ENCODE data around the gene SMIM23.

Gene SMIM23

DNA sequence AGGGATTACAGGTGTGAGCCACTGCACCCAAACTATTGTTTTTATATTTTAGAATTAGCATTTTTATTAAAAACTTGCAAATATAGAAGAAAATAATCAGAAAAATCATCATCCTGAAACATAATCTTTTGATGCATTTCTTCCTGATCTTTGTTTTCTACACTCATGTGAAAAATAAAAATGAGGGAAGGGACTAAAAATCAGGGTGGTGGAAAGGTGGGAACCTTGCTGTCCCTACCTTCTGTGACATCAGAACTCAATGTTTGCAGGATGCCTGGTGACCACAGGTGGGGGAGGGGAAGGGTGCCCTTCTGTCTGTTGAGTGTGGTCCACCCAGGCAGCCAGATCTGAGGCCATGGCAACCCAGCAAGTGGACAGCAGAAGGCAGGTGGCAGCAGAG is at the start of gene SMIM23:
Gene SMIM23 (plus strand): TSS at position 301 of the 400 bp plus-strand sequence. CDS start 55 bp downstream, at position 356.
- no peak for DNase-seq

DNA sequence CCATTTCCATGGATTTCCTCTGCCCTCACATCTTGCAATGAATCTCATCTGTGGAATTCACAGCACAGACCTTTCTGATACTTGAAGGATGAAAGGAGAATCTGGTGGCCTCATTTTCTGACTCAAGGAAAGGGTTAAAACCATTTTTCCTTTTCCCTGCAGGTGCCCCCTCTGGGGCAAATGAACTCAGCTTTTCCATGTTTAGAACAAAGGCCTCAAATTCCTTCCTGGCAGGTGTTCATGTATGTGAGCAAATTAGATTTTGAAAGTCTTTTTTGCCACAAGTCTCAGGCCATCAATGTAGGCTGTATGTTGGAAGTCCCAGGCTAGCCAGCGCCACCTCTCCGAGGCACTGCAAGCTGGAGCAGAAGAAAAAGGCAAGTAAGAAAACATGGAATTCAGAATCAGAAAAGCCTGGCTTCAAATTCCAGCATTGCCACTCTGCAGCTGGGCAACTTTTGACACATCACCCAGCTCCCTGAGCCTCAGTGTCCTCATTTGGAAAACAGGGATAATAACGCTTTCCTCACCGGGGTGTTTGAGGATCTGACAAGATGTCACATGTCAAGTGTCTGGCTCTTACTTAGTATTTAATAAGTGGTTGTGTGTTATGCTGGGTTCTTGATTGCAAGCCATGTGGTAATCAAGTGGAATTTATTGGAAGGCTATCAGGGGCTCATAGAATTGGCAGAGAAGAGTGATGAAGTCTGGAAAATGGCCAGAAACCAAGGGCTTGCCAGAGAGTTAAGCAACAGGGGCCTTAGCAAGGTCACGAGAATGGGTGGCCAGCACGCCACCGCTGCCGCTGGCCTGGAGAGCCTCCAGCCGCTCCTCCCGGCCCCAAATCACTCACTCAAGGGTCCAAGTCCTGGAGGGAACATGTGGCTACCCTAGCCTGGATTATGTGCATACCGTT is 48.4 kb upstream of the SMIM23 start:
- peak in 1 of 2 experiments; percentile 53 for DNase-seq

DNA sequence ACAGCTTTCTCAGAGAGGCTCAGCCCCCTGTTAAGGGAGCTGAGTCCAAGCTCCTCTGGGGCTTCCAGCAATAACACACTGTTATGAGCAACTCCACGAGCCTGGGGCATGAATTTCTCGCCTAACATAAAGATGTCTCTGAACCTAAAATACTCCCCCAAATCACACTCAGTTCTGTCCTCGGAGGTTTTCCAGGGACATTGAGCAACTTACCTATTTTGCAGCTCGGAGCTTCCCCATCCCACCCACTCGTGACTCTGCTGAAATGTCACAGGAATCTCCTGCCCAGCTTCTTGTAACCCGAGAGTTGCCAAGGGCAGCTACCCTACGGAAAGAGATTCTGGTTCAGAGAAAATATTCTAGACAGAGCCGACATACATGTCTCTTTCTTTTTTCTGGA is 47.1 kb upstream of the SMIM23 start:
- DNase-seq = no peak

DNA sequence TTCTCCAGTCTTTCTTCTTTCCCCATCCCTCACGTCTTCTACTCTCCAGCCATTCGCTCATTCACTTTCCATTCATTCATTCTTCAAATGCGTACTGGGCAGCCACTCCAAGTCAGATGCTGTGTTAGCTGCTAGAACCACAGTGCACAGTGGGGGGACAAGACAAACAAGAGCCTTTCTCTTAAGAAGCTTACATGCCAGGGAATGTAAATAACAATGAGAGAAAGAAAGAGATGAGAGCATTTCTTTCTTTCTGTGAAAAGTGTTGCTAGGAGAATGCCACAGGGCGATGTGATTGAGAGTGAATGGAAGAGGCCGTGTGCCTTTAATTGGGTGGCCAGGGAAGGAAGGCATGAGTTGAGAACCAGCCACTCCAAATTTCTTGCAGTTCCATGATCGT is 46.3 kb upstream of the SMIM23 start:
- DNase-seq = no peak

DNA sequence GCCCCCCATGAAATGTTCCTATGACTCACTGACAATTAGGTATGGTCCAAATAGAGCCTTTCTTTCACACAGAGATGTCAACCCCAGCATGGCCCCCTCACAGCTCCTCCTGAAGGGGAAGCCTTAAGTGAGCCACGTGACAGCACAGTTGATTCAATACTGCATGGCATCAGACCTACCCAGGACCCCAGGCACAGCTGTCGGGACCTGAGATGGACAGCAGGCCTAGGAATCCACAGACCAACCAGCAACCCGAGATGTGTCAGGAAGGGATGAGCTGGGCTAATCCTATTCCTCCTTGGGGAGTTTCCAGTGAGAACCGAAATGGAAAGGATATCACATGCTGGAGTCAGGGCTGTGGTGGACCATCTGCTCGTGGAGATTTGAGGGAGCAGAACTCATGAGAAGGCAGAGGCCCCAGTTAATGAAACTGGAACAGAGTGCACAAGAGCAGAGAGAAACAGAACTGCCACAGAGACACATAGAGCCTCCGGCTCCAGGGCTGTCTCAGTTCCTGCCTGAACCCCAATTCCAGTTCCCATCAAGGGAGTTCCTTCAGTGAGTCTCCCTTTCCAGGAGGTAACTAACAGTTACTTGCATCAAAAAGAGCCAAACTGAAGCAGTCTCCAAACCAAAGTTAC is 42.1 kb upstream of the SMIM23 start:
- DNase-seq = no peak

DNA sequence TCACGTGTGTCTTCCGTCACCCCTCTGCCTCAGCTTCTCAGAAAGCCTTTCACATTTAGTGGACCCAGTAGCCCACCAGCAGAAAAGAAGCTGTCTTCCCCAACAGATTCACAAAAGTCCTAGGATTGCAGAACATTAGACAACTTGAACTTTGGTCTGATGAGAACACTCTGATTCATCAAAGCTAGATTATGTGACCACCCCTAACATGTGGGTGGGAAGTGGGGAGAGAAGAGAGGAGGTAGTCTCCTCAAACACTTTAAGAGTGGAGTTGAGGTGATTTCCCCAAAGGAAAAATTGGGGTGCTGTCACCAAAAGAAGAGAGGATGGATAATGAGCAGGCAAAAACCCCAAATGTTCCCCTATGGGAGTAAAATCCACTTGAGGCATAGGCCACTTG is 41.4 kb upstream of the SMIM23 start:
- DNase-seq = no peak

DNA sequence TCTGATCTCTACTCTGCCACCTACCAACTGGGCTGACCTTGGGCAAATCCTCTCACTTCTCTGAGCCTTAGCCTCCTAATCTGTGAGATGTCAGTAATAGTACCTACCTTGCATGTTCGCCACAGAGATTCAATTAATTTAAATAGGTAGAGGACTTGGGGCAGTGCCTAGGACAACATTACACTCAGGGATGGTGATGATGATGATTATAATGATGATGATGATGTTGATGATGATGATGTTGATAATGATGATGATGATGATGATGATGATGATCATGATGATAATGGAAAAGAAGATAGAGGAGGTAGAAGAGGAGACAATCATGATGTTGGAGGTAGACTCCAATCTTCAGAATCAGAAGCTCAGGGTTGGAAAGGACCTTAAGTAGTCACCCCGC is 40.7 kb upstream of the SMIM23 start:
- DNase-seq = no peak

DNA sequence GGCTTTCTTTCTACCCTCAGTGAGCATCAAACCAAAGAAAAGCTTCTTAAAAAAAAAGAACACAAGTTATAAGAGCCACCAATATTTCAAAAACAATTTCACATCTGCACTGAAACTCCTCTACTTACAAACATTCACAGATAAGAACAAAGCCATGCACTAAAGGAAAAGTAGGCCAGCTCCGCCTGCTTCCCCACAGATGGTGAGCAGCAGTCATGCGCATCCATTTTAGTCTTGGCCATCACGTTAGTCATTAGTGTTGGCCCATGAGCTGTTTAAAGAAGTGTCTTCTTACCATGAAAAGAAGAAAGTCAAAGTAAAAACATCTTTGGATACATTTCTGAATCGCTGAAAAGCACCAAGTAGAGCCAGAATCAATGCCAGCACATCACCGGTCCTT is 40.0 kb upstream of the SMIM23 start:
- peak in 1 of 2 experiments; percentile 49 for DNase-seq

DNA sequence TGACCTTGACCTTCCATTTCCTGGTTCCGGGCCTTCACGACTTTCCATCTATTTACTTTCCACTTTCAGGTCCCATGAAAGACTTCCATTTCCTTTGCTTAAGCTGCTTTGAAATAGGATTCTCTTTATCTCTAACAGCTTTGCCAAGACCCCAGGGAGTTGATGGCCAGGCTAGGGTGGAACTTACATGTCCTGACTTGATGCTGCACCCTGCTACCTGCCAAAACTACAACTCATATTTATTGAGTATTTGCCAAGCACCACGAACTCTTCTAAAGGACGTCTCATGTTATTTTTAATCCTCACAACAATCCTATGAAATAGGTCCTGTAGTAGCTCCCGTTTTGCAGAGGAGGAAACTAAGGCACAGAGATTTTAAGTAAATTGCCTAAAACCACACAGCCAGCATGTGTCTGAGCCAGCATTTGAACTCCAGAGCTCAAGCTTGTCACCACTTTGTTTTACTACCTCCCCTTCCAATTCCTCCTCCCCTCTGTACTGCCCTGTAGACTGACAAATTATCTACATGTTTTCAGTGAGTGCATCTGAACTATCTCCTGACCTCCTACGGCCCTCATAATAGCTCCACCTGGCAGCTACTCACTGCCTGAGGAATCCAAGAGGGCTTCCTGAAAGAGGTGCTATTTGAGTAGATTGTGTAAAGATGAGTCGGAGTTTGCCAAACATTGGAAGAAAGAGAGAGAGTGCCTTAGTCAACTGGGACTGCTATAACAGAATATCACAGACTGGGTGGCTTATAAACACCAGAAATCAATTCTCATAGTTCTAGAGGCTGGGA is 38.4 kb upstream of the SMIM23 start:
- DNase-seq = peak in 1 of 2 experiments; percentile 8

DNA sequence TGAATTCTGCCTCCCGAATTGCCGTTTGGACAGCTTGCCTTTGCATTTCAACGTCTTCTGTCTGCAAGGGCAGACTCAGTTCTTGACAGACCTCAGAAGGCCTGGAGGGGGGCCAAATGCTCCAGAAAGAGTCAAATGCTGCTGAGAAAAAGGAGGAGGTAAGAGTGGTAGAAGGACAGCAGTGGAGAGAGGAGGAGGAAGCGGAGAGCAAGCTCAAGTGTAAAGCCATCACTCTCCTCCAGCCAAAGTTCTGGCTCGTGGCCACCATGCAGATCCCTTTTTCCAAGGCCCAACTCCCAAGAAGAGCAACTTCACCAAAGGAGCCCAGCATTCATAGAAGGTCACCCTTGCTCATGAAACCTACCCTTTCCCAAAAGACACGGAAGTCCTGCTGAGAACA is 36.9 kb upstream of the SMIM23 start:
- no peak for DNase-seq

DNA sequence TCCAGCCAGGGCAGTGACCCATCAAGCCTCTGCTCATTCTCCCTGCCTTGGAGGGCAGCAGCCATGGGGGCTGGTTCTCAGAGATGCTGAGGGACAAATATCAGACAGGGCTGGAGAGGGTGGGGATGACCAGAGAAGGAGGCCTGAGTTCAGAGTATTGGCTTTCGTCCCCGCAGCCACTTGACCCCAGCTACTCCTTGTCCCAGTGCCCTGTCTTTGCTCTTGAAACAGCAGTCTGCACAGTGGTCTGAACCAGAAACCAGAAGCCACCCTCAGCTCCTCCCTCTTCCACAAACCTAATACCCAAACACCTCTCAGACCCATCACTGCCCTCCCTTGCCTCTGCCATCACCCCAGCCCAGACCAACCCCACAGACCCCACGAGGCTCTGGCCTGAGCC is 36.3 kb upstream of the SMIM23 start:
- no peak for DNase-seq

DNA sequence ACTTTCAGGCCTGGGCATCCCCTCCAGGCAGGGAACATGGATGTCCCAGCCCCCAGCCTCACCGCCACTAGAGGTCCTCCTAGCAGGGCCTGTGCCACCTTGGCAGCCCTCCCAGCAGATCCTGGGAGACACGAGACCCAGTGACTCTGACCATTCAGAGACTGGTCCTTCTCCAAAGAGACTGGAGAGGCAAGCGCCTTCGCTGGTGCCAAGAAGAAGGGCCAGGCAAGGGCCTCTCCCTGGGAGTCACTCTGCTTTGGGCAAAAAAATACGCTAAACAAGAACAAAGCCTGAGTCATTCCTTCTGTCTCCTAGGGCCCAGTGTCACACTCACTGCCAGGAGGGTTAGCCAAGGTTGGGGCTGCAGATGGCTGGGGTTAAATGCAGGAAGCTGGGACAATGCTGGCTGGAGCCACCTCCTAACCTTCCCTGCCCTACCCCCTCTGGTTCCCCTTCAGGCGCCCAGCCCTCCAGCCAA is 35.3 kb upstream of the SMIM23 start:
- peak in 1 of 2 experiments; percentile 19 for DNase-seq

DNA sequence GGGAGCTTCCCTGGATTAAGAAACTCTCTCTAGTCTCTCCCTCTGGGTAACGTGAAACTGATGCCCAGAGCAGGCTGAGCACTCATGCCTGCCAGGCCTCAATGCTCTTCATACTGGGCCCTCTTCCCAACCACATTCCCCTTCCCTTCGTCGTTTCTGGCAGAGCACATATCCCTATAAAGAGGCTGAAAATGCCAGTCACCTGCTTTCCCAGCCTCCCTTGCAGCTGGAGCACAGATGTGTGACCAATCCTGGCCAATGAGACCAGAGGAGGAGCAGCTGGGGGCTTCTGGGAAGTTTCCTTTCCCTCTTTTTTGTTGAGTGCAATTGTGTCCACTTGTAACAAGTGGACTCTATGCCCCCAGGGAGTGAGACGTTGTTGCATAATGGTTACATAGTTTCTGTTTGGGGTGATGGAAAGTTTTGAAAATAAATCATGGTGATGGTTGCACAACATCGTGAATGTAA is 30.2 kb upstream of the SMIM23 start:
- DNase-seq = no peak

DNA sequence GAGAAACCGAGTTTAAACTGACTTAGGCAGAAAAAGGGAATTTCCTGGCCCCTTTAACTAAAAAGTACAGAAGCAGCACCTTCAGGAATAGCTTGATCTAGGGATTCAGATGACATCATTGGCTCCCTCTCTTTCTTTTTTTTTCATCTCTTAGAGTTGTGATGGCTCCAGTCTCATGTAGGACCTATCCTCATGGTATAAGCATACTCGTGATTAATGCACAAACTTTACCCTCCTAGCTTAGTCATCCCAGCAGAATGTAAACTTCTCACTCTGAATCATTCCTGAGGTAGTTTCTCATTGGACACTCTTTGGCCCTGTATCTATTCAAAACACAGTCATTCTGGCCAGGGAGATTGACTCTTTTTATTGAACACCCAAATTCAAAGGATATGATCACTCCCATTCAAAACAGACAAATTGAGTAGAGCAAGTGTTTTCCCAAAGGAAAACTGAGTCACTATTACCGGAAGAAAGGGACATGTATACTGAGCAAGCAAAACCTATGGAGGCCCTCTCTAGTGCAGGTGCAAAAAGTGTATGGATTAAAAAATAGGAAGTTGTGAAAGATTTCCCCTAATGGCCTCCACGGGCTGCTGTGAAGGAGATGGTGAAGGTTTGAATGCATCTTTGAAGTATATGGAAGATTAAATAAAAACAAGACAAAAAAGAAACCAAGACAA is 27.6 kb upstream of the SMIM23 start:
- DNase-seq = no peak

DNA sequence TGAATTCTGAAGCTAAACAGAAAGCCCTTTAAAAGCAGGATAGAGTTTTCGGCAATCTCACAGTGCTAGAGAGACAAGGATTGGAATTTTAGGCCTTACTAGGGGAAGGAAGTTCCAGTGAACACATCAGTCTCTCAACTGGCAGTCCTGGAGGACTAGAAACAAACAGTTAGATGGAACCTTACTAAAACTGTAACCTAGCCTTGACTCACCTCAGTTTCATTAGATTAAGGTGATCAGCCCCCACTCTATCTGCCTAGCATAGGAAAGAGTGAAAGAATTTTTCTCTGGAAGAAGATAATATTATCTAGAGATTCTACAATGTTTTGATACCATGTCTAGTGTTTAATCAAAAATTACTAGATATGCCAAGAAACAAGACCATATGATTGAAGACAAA is 25.8 kb upstream of the SMIM23 start:
- no peak for DNase-seq

DNA sequence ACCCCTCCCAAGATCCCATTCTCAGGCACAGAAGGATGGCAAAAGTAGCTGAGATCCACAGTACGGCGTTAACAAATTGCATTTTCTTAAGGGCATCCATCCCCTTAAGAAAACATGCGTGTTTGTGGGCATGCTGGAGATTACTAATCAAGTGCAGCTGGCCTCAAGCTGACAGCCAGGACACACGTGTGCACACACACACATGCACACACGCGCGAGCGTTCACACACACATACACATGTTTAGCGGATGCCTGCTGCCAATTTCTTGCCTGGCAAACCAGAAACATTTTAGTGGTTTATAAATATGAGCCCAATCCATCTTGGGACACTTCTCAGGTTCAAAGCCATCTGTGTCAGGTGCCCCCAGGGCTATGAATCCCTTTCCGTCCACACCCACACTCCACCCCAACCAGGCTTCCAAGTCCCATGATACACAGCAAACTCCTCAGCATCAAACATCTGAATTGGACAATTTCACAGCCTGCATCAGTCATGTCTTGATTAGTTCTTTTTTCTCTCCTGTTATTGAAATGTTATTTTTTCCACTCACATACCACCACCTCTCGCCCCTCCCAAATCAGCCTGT is 23.5 kb upstream of the SMIM23 start:
- no peak for DNase-seq

DNA sequence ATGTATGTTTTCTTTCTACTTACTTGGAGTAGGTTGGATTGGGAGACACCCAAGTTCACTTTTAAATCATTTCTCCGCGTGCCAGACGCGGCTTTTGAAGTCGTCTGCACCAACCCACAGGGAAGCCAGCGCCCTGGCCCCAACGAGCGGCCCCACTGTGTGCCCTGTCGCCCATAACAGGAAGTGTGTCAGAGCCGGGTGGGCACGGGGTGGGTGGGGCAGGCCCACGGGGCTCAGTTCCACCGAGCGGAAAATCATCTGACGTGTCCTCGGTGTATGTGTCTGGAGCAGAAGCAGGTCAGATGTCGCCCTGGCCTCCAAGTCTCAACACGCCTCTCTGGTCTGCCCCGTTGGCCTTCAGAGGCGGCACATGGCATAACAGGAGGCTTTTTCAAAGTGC is 22.7 kb upstream of the SMIM23 start:
- no peak for DNase-seq

DNA sequence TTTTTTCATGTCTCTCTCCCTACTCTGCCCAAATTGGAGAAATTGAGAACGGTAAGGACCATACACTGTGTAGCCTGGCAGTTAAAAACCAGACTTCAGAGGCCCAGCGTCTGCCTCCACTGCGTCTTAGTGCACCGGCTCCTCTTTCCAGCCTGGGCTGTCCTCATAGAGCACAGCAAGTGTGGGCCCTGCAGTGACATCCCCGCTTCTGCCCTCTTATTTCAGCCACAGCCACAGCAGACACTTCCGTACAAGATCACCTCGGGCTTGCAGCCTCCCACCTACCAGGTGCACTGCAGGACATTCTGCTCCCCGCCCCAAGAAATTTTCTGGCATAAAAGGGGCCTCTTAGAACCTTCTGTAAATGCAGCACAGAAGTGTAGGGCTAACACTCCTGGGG is 21.4 kb upstream of the SMIM23 start:
- DNase-seq = no peak

DNA sequence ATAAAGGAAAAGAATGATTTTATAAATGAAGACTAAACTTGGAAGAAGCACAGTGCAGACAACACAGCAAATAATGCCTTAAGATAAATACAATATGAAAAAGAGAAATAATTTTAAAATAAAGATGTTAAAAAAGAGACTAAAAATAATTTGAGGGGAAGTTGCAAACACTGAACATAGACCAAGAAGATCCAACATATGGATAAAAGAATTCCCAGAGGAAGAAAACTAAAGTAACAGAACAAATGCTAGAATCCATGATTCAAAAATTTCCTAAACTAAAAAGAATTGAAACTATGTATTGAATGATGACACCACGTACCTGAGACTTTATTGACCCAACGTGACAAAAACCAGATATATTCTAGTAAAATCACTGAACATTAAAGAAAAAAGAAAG is 18.7 kb upstream of the SMIM23 start:
- DNase-seq = no peak

DNA sequence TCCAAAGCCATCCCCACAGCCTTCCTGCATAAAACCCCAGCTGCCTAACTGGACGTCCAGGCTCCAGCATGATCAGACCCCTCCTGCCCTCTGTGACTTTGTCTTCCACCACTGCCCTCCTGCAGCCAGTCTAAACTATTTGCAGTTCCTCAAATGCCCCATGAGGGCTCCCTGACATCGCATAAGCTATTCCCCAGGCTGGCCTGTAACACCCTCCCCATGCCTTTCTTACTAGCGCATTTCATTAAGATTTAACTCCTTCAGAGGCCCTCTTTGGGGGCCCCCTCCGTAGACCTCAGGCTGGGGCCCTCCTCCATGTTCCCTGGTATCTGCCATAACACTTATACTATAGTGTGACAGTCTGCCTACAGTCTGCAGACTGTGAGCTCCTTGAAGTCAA is 15.5 kb upstream of the SMIM23 start:
- DNase-seq = no peak

DNA sequence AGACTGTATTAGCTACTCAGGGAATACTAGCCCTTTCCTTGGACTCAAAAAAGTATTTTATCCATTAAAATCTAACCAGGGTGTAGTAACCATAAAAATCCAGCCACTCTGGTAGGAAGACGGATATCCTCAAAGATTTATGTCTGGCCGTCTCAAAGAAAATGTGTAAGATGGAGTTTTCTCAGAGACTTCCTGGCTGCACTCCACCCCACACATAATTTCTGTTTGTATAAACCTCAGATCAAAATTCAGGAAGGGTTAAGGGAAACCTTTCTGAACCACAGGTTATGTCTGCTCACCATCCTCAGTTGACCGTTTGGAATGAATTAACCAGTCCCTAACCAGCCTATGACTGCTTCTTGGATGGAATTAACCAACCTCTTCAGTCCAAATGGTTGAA is 13.8 kb upstream of the SMIM23 start:
- DNase-seq = no peak

DNA sequence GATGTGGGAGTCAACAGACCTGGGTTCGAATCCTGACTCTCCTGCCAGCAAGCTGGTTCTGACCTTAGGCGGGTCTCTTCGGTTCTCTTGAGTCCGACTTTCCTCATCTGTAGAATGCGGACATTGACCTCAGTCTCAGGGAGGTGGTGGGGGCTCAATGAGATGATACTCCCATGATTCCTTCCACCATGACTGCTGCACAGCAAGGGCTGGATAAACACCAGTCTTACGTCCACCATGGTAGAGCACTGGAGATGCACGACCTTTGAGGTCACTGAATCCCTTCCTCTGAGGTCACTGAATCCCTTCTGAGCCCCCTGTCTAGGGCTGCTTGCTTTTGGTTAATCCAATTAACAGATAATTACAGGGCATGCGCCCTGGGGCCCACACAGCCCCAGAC is 12.5 kb upstream of the SMIM23 start:
- no peak for DNase-seq

Data from NCI-H446 (cell line).